GM18868 (cell line): ENCODE measurements around the gene IFI44.

Experiments
- ATAC-seq: cut with Tn5 transposase; IDR thresholded peaks from one replicate; pipeline ENCODE4 v1.9.1; 2021; ENCODE audit warnings: mild to moderate bottlenecking, moderate library complexity; ENCODE audit not compliant: unreplicated experiment

The IFI44 gene

GRCh38 chr1:78649628-78650027 lies at the start of gene IFI44:
Gene IFI44, plus strand, starts transcription at chr1:78649831. Its CDS starts 365 bp downstream, at chr1:78650196.
- peak; percentile 93 for ATAC-seq

- no peak for ATAC-seq
These were observed 48.6 kb upstream of the IFI44 start for GRCh38 chr1:78601068-78601467.

GRCh38 chr1:78603206-78603605 lies 46.4 kb upstream of the IFI44 start:
- no peak for ATAC-seq

- ATAC-seq: no peak
These were observed 45.0 kb upstream of the IFI44 start for GRCh38 chr1:78604643-78605042.

- no peak for ATAC-seq
These were observed 43.4 kb upstream of the IFI44 start for GRCh38 chr1:78606274-78606673.

GRCh38 chr1:78607334-78607927 lies 42.2 kb upstream of the IFI44 start:
- peak; percentile 62 for ATAC-seq

- ATAC-seq: peak; percentile 34
These were observed 41.7 kb upstream of the IFI44 start for GRCh38 chr1:78607944-78608343.

GRCh38 chr1:78617615-78618026 lies 32.0 kb upstream of the IFI44 start:
- peak; percentile 58 for ATAC-seq

- ATAC-seq: no peak
These were observed 30.6 kb upstream of the IFI44 start for GRCh38 chr1:78619032-78619431.

GRCh38 chr1:78619446-78619802 lies 30.2 kb upstream of the IFI44 start:
- peak; percentile 20 for ATAC-seq

- peak; percentile 29 for ATAC-seq
These were observed 29.6 kb upstream of the IFI44 start, which contains the start of gene IFI44L for GRCh38 chr1:78619803-78620579. Gene IFI44L, plus strand, starts transcription at chr1:78620448. Its CDS starts 7,468 bp downstream, at chr1:78627916.

- ATAC-seq: no peak
These were observed 29.0 kb upstream of the IFI44 start for GRCh38 chr1:78620666-78621065.

- ATAC-seq: peak; percentile 24
These were observed 27.1 kb upstream of the IFI44 start for GRCh38 chr1:78622548-78622947.

GRCh38 chr1:78624035-78624434 lies 25.6 kb upstream of the IFI44 start:
- no peak for ATAC-seq

GRCh38 chr1:78627321-78627720 lies 22.3 kb upstream of the IFI44 start:
- no peak for ATAC-seq

- no peak for ATAC-seq
These were observed 19.0 kb upstream of the IFI44 start for GRCh38 chr1:78630600-78630999.

GRCh38 chr1:78633209-78633608 lies 16.4 kb upstream of the IFI44 start:
- no peak for ATAC-seq

GRCh38 chr1:78640462-78640861 lies 9.2 kb upstream of the IFI44 start:
- peak; percentile 91 for ATAC-seq

- ATAC-seq: peak; percentile 47
These were observed 8.1 kb upstream of the IFI44 start for GRCh38 chr1:78641558-78641957.

GRCh38 chr1:78645723-78646122 lies 3.9 kb upstream of the IFI44 start:
- no peak for ATAC-seq

- ATAC-seq: no peak
These were observed 2.4 kb upstream of the IFI44 start for GRCh38 chr1:78647238-78647637.

- peak; percentile 37 for ATAC-seq
These were observed 556 bp downstream of the IFI44 start for GRCh38 chr1:78650114-78650660.
